Ramos (cell line): Measurements from ENCODE around the gene ARL15.
"Not testable (repeated sequence)": the region's sequence is repeated elsewhere in the genome, so short reads cannot be mapped to it uniquely, and the experiment has no call there.

Experiments used
- in situ Hi-C: fragments of 300-500 bp; cut with MboI; formaldehyde crosslinking; loops from one replicate; pipeline ENCODE4 v1.14.3; 2022; ENCODE audit warnings: low sequenced_read_pairs; ENCODE audit not compliant: unreplicated experiment

The ARL15 gene

GRCh38 chr5:54073735-54074134, 236.6 kb downstream of the ARL15 start:
- in situ Hi-C loops: no loop called here

- in situ Hi-C loops: no loop called here
Observed at GRCh38 chr5:54073131-54073530, 237.2 kb downstream of the ARL15 start.

GRCh38 chr5:54066433-54066832, 243.9 kb downstream of the ARL15 start:
- in situ Hi-C loops: no loop called here

GRCh38 chr5:54063817-54064216, 246.6 kb downstream of the ARL15 start:
- in situ Hi-C loops: no loop called here

- in situ Hi-C loops: no loop called here
Observed at GRCh38 chr5:54062958-54063357, 247.4 kb downstream of the ARL15 start.

- in situ Hi-C loops: not testable (repeated sequence)
Observed at GRCh38 chr5:54060919-54061318, 249.5 kb downstream of the ARL15 start.

GRCh38 chr5:54049963-54050362, 260.4 kb downstream of the ARL15 start:
- in situ Hi-C loops: no loop called here

- in situ Hi-C loops: no loop called here
Observed at GRCh38 chr5:54049144-54049543, 261.2 kb downstream of the ARL15 start.

GRCh38 chr5:54045077-54045792, 265.1 kb downstream of the ARL15 start:
- in situ Hi-C loops: no loop called here

GRCh38 chr5:54044276-54044675, 266.1 kb downstream of the ARL15 start:
- in situ Hi-C loops: not testable (repeated sequence)

GRCh38 chr5:54040804-54041203, 269.6 kb downstream of the ARL15 start:
- in situ Hi-C loops: no loop called here

GRCh38 chr5:54040018-54040417, 270.4 kb downstream of the ARL15 start:
- in situ Hi-C loops: no loop called here

- in situ Hi-C loops: no loop called here
Observed at GRCh38 chr5:54037205-54037604, 273.2 kb downstream of the ARL15 start.

- in situ Hi-C loops: no loop called here
Observed at GRCh38 chr5:54030981-54031380, 279.4 kb downstream of the ARL15 start.

- in situ Hi-C loops: no loop called here
Observed at GRCh38 chr5:54024466-54024865, 285.9 kb downstream of the ARL15 start.

GRCh38 chr5:54022223-54022622, 288.1 kb downstream of the ARL15 start:
- in situ Hi-C loops: no loop called here

GRCh38 chr5:54021431-54022164, 288.8 kb downstream of the ARL15 start:
- in situ Hi-C loops: no loop called here

- in situ Hi-C loops: no loop called here
Observed at GRCh38 chr5:54018438-54018837, 291.9 kb downstream of the ARL15 start.

- in situ Hi-C loops: no loop called here
Observed at GRCh38 chr5:54017580-54017979, 292.8 kb downstream of the ARL15 start.

GRCh38 chr5:54013556-54014194, 296.7 kb downstream of the ARL15 start:
- in situ Hi-C loops: no loop called here

GRCh38 chr5:54009828-54010227, 300.5 kb downstream of the ARL15 start:
- in situ Hi-C loops: no loop called here
